HG02642 (cell line): Measurements from ENCODE around the gene MFAP3.

Source experiments
- ATAC-seq: cut with Tn5 transposase; IDR thresholded peaks from one replicate; pipeline ENCODE4 v1.9.1; 2021; ENCODE audit warnings: mild to moderate bottlenecking; ENCODE audit not compliant: unreplicated experiment, poor library complexity

MFAP3 gene

GRCh38 chr5:154087260-154087659 lies 48.5 kb downstream of the MFAP3 start:
- ATAC-seq: no peak

GRCh38 chr5:154088801-154089200 lies 50.0 kb downstream of the MFAP3 start:
- no peak for ATAC-seq

- ATAC-seq: no peak
These were observed 51.9 kb downstream of the MFAP3 start for GRCh38 chr5:154090656-154091055.

- no peak for ATAC-seq
These were observed 53.8 kb downstream of the MFAP3 start for GRCh38 chr5:154092356-154093141.

- no peak for ATAC-seq
These were observed 54.4 kb downstream of the MFAP3 start for GRCh38 chr5:154093142-154093532.

- no peak for ATAC-seq
These were observed 57.1 kb downstream of the MFAP3 start for GRCh38 chr5:154095904-154096303.

GRCh38 chr5:154097031-154097430 lies 58.3 kb downstream of the MFAP3 start:
- no peak for ATAC-seq

GRCh38 chr5:154098465-154098864 lies 59.7 kb downstream of the MFAP3 start:
- no peak for ATAC-seq

GRCh38 chr5:154101184-154101583 lies 62.4 kb downstream of the MFAP3 start:
- ATAC-seq: no peak

- ATAC-seq: no peak
These were observed 64.5 kb downstream of the MFAP3 start for GRCh38 chr5:154103233-154103632.
